GM18498 (cell line): ENCODE measurements around the gene TIGD4.
A peak's percentile ranks its signal among the peaks of the same experiment; 100 is the strongest.
"Not testable (repeated sequence)": the region's sequence is repeated elsewhere in the genome, so short reads cannot be mapped to it uniquely, and the experiment has no call there.

Experiments
- ATAC-seq: cut with Tn5 transposase; IDR thresholded peaks from one replicate; pipeline ENCODE4 v1.9.1; 2021; ENCODE audit warnings: mild to moderate bottlenecking, moderate library complexity; ENCODE audit not compliant: unreplicated experiment

The TIGD4 gene

DNA sequence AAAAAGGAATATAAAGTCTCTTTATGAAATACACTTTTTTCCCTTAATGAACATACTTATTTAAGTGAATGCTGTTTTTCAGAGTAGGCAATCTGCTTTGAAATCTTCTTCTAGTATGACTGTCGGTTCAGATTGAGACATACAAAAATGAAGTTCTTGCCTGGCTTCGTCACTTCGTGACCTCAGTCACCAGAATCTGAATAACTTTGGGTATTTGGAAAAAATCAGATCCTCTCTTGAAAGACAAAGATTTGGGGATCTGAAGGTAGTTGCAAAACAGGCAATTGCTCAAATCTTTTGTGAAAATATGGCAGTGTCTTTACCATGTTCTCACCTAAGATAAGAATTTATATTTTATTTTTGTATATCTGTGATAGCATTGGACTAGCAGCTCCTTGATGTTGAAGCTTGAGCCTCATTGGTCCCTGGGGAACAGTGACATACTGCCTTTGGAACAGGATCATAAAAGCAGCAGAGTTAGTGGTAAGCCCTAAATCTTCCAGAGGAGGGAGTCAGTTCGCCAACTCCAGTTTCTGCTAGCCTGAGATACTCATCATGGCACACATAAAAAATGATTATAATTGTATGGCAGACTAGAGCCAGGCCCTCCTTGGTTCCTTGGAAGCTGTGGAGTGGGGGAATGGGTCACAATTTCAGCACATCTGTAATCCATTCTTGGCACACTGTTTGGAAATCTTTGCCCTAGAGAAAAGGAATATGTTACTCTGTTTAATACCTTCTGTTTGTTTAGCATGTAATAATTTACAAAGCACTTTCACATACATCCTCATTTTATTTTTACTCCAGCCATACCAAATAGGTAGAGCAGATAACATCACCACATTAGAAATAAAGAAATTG is 5.2 kb upstream of the TIGD4 start:
- no peak for ATAC-seq

DNA sequence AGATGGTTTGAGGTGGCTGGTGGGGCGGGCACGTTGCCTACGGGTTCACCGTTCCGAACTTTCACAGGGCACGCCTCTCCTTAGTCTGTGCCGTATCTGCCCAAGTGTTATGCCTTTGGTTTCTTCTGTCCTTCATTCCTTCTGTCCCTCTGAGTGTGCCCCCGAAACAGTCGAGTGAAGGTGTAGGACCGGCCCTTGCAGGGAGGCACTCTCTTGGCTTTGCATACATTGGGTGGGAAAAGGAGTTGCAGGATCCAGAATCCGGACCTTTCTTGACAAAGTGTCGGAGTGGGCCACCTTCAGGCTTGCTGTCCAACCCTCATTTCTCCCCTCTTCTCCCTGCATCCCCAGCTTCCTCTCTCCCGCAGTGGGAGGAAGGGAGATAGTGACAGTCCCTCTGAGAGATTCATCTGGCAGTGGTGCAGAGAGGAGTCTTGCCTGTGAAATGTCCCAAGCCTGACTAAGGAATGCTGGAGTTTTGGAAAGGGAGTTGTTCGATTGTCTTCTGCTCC is 793 bp upstream of the TIGD4 start:
- no peak for ATAC-seq

DNA sequence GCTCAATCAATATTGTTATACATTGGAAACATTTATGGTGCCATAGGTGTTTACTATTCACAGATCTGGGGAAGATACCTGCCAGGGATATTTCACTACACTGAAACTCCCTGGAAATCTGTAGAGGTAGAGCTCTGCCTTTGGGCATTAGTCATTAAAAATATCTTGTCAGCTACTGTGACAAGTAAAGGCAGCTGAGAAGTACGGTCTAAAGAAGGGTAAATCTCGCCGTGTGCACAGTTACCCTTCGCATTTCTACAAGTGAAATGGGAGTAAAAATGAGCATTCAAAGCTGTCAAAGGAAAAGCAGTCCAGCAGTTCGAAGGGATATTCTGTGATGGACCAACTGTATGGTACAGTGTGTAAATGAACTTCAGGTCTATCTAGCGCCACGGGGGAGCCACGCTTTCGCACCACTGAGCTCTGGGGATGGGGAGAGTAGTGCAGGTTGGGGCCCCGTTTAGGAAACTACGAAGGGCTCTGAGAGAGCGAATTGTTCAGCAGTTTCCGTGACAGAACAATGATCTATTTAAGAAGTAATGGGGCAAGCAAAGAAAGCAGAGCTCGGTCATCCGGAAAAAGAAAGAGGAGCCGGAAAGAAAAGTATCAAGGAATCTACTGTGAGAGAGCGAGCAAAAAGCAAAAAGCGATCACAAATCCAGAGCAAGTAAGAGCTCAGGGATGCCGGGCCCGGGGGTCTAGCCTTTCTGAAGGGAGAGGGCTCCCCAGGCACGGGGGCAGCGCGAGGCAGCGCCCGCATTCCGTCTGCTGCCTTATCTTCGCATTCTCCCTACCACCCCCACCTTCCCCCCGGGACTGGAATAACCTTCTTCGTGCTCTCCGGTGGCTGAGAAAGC is 646 bp downstream of the TIGD4 start:
- ATAC-seq: peak; percentile 24

DNA sequence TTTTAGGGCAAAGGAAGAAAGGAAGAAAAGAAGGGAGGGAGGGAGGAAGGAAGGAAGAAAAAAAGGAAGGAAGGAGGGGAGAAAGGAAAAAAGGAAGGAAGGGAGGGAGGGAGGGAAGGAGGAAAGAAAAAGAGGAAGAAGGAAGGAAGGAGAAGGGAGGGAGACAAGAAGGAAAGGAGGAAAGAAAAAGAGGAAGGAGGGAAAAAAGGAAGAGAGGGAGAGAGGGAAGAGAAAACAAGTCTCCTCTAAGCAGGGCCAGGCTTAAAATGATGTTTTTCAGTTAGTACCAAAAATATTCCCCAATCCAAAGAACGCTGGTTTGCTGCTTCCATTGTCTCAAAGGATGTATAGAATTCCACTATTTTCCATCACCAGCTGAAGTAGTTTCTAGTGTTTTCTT is 2.0 kb downstream of the TIGD4 start:
- no peak for ATAC-seq

DNA sequence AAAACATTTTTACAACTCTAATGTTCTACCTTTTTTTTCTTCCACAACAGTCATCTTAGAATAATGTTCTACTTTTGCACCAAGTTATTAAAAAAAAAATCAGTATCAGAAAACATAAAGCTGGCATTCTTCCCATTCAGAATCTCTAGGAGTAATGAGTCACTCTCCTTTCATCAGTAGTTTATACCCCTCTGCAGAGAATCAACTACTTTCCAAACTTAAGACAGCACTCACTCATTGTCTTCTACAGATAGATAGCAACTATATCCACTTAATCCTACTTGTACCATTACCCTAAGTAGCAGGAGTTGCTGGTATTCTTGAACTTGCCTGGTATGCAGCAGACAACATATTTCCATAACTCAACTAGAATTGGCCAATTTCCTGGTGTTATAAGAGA is 3.2 kb downstream of the TIGD4 start:
- no peak for ATAC-seq

DNA sequence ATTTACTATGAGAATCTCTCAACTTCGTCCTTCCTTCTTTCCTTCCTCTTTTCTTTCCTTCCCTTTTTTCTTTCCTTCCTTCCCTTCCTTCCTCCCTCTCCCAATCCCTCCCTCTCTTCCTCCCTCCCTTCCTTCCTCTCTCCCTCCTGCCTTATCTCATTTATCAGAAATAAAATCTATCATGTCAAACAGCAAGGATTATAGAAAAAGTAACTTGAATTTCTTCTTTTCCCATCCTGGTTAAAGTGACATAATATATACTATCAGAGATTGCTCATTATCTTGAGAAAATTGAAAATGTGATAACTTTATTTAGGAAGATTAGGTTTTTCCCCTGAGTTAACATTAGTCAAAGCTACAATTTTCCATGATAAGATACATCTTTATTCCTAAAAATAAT is 5.6 kb downstream of the TIGD4 start:
- ATAC-seq: no peak

DNA sequence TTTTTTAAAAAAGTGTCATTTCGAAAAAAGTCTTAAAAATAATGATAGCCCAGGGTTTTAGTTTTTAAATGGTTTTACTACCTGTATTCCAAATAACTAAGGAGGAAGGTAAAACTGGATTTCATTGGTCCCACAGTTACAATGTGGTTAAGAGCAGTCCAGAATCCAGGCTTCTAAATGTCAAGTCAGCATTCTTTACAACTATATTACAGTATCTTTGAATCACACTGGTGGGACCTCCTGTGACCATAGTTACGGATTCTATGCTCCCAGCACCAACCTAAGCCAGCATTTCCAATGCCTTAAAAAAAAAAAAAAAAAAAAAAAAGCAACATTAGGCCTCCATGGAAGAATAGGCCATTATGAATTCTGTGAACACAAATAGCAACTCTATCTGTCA is 6.2 kb downstream of the TIGD4 start:
- ATAC-seq: no peak

DNA sequence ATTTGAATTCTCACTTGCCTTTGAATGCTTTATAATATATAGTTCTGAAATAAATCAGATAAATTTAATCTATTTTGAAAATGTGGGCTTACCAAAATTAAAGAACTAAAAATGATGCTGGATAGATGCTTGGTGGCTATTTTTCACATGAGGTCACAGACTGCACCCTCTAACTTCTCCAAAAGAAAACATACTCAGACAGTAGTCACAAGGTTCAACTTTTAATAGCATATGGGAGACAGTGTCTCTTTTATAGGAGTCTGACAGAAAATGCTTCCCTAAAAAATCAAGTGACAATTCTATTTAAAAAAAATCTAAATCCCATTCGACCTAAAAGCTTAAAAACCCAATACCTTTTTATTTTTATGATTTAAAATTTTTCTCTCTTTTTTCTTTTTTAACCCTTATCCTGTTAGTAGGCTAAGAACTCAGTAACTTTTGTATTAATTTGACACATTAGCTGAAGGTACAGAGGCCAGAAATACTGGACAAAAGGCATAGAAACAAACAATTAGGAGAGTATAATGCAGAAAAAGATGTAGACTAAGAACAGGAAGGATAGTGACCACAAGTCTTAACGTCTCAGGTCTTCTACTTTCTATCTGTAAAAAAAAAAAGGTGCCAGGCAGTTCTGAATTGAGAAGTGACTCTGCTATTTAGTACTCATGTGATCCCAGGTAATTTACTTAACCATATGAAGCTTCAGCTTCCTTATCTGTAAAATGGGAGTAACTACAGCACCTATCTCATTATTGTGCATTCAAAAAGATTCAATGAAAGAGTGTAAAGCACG is 7.6 kb downstream of the TIGD4 start:
- ATAC-seq: peak; percentile 92

DNA sequence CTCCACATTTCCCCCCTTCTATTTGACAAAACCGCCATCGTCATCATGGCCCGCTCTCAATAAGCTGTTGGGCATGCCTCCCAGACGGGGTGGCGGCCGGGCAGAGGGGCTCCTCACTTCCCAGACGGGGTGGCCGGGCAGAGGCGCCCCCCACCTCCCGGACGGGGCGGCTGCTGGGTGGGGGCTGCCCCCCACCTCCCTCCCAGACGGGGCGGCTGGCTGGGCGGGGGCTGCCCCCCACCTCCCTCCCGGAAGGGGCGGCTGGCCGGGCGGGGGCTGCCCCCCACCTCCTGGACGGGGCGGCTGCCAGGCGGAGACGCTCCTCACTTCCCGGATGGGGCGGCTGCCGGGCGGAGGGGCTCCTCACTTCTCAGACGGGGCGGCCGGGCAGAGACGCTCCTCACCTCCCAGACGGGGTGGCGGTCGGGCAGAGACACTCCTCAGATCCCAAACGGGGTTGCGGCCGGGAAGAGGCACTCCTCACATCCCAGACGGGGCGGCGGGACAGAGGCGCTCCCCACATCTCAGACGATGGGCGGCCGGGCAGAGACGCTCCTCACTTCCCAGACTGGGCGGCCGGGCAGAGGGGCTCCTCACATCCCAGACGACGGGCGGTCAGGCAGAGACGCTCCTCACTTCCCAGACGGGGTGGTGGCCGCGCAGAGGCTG is 14.3 kb downstream of the TIGD4 start:
- ATAC-seq: not testable (repeated sequence)

DNA sequence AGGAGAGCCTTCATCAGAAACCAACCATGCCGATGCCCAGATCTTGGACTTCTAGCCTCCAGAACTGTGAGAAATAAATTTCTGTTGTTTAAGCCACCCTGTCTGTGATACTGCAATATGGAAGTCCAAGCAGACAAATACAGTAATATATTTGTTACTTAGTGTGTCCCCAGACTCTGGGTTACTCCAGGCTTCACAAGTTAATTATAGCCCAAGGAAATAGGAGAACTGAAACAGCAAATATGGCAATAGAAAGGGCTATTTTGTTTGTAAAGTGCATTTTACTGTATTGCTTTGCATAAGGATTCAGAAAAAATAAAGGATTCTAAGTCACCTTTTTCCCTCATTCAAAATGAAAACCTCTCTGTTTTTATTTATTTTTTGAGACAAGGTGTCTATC is 15.7 kb downstream of the TIGD4 start:
- no peak for ATAC-seq

DNA sequence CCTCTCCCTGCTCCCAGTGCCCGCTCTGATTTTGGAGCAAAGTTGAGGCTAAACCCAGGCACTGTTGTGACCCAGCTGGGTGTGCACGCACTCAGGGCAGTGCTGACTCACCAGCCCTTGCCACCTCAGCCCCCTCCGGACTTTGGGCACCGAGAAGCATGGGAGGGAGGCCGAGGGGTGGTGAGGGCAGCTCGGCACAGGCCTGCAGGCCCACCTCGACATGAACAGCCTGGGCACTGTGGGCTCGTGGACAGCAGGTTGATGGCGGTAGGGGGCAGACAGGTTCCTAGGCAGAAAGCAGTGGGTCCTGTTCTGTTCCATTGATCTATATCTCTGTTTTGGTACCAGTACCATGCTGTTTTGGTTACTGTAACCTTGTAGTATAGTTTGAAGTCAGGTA is 30.9 kb downstream of the TIGD4 start:
- no peak for ATAC-seq

DNA sequence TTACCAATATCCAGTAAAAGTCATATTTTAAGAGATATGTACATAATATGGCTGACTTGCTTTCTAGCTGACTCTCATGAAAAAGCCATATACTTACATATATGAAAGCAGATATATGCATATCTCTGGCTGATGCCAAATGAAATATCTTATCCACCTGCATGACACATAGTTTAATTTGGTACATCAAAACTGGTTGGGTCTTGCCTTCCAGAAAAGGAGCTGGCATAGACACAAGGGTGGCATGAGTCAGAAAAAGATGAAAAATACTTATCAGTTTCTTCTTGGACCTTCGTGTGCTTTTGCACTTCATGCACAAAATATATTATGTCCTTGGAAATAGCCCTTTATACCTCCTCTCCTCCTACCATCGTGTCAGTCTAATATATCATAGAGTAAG is 32.1 kb downstream of the TIGD4 start:
- ATAC-seq: no peak

DNA sequence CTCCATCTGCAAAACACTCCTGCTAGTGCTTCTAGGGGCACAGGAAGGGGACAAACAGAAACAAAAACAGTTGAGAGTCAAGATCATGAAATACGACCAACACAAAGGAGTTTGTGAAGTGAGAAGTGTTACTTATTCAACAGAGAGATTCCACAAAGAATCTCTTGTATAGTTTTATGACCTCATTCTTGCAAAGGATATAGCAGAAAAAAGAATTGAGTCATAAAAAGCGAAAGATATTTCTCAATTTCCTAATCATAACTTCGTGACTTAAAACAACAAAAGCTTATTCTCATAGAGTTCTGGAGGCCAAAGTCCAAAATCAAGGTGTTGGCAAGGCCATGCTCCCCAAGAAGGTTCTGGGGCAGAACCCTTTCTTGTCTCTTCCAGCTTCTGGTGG is 40.7 kb downstream of the TIGD4 start:
- ATAC-seq: no peak

DNA sequence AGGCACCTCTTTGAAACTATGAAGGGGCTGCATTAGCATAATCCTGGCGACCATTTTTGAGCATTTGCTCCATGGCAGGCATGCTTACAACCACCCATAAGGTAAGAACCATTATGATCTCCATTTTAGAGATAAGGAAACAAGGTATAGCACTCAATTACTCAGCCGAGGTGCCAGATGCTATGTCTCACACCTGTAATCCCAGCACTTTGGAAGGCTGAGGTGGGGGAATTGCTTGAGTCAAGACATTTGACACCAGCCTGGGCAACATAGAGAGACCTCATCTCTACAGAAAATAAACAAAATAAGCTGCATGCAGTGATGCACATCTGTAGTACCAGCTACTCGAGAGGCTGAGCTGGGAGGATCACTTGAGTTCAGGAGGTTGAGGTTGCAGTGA is 43.6 kb downstream of the TIGD4 start:
- ATAC-seq: no peak

DNA sequence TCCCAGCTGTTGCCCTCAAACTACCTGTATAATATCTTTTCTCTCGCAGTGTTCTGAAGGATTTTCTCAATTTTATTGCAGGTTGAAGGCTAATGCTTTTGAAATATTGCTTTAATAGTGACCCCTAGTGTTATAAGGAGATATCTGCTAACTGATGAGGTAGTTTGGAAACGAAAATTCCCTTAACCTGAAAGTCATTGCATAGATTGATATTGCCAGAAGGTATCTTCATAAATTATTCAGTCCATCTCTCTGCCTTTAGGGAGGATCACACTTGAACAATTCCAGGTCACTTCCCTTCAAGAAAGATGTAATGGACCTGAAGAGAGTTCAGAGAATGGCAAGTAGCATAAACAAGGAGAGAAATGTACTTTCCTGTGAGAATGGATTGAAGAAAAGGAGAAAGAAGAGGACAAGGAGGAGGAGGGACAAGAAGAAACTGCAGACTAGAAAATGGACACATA is 44.1 kb downstream of the TIGD4 start:
- ATAC-seq: no peak

DNA sequence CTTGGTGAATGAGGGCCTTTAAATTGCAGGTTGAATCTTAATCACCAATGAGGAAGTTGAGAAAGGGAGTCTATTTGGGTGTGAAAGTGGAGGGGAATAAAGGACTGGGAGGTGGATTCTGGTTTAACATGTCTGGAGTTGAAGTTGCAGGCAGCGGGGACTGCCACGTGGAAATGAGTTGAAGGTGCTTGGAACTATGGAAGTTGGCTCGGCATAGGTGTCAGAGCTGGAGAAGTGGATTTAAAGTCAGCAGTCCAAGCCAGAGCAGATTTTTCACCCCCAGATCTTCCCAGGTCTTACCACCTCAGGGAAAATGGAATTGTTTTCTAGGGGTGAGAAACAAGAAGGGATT is 44.9 kb downstream of the TIGD4 start:
- ATAC-seq: no peak

DNA sequence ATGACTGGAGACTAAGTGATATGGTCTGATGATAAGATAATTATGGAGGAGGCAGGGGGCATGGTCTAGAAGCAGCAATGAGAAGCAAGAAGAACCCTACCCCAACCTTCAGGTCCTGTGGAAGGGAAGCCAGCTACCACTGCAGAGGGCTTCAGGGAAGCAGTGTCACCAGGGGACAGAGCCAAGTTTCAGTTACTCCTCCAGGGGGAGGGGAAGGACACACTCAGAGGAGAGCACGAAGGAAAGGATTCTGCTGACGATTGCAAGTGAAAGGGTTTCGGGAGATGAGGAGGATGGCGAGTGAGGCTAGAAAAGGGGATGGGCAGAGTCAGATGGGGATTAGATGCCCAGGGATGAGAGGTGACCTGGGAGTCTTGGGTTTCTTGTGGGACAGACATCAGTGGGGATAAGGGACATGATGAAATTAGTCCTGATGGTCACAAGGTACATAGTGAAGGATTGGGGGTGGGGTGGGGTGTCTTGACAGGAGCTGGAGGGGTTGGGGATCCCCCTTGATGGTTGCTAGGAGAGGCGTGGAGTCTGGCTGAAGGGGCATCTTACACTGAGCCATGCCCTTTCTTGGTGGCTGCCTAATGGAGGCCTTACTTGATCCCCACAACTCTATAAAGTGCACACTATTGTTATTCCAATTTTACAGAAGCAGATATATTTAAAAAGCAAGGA is 45.4 kb downstream of the TIGD4 start:
- no peak for ATAC-seq

DNA sequence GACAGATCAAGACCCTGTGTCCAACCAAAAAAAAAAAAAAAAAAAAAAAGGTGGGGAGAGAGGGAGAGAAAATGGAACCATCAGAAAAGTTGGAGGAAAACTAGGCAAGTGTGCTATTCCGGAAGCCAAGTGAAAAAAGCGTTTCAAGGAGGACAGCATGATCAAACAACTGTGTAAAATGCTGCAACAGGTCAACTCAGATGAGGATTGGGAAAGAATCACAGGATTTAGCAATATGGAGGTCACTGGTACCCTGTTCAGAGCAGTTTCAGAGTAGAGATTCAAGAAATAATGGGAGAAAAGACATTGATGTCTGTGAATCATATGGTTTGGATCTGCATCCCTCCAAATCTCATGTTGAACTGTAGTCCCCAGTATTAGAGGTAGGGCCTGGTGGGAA is 47.5 kb downstream of the TIGD4 start:
- no peak for ATAC-seq

DNA sequence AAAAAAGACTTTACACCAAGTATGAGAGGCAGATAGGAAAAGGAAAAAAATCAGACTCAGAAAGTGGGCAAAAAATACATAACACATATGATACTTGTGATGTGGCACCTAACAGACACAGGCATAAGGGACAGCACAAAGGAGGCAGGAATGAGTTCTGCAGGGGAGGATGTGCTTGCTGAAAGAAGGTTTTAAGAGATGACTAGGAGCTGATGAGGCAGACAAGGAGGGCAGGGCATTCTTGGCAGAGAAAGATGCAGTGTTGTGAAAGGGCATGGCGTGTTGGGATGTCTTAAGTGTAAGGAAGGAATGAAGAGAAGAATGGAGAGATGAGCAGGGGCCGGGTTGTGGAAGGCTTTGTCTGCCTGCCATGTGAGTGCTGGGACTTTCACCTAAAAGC is 50.1 kb downstream of the TIGD4 start:
- ATAC-seq: no peak

DNA sequence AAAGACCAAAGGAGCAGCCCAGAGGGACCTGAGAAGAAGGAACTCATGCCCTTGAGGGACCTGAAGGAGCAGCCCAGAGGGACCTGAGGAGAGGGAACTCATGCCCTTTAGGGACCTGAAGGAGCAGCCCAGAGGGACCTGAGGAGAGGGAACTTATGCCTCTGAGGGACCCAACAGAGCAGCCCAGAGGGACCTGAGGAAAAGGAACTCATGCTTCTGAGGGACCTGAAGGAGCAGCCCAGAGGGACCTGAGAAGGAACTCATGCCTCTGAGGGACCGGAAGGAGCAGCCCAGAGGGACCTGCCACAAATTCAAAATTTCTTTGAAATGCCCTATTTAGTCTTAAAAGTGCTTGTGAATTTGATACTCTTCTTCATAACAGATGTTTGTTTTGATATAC is 51.2 kb downstream of the TIGD4 start:
- ATAC-seq: no peak
